ENCODE data around the gene ATP8A1.

- no peak for TF ChIP-seq CTCF (IDR thresholded peaks at IDR 0.05; ENCODE audit: low read depth, low read length, poor library complexity, severe bottlenecking)
- no peak for TF ChIP-seq EZH2phosphoT487 (IDR thresholded peaks at IDR 0.05; ENCODE audit: borderline replicate concordance, low read length)
Measured at GRCh38 chr4:42395595-42395994, 261.3 kb downstream of the ATP8A1 start.
